Hepatocyte (in vitro differentiated cells): ENCODE results near the gene SLCO2A1.

Experiments
- EZH2 ChIP-seq: fragments of 200-600 bp; sonication (generic); IDR thresholded peaks from 2 replicates; pipeline ENCODE4 v1.6.1; 2016; ENCODE audit warnings: antibody characterized with exemption, mild to moderate bottlenecking, borderline replicate concordance
- EZH2phosphoT487 ChIP-seq: fragments of 200-600 bp; sonication (generic); IDR thresholded peaks from one replicate; pipeline ENCODE4 v1.6.1; 2018; ENCODE audit warnings: antibody characterized with exemption, mild to moderate bottlenecking, low read depth, moderate library complexity; ENCODE audit not compliant: unreplicated experiment, severe bottlenecking
- TF ChIP-seq, protein P1 (sequence below): fragments of 200-600 bp; sonication (generic); IDR thresholded peaks from 2 replicates; pipeline ENCODE4 v1.5.1; 2016; ENCODE audit warnings: antibody characterized with exemption, mild to moderate bottlenecking; ENCODE audit not compliant: poor library complexity

DNA sequence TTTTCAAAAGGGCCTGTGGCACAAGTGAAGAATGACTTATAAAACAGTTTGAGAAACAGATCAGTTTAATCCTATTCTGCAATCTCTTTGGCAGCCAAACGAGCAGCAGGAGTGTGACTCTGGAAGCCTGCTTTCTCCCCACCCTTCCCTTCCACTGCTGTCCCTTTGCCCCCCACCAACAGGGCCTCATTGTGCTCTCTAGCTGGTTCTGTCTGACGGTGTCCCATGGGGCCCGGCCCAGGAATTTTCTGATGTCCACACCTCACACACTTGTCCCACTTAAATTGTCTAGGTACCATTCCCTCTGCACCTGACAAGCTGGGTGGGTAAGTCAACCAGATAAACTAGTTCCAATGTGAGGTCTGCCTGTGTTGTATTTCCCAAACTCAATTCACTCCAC lies 16.4 kb downstream of the SLCO2A1 start:
- TF ChIP-seq EZH2 (no peak), EZH2phosphoT487 (no peak)
- TF ChIP-seq, protein P1, sequence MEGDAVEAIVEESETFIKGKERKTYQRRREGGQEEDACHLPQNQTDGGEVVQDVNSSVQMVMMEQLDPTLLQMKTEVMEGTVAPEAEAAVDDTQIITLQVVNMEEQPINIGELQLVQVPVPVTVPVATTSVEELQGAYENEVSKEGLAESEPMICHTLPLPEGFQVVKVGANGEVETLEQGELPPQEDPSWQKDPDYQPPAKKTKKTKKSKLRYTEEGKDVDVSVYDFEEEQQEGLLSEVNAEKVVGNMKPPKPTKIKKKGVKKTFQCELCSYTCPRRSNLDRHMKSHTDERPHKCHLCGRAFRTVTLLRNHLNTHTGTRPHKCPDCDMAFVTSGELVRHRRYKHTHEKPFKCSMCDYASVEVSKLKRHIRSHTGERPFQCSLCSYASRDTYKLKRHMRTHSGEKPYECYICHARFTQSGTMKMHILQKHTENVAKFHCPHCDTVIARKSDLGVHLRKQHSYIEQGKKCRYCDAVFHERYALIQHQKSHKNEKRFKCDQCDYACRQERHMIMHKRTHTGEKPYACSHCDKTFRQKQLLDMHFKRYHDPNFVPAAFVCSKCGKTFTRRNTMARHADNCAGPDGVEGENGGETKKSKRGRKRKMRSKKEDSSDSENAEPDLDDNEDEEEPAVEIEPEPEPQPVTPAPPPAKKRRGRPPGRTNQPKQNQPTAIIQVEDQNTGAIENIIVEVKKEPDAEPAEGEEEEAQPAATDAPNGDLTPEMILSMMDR = no peak
